SK-N-MC (cell line): ENCODE data around the gene TCF7L2.

Source experiments
- EZH2 ChIP-seq: fragments of 200-600 bp; sonication (generic); IDR thresholded peaks from one replicate; pipeline ENCODE4 v1.6.1; 2017; ENCODE audit warnings: antibody characterized with exemption
- FOXP2 ChIP-seq: optimal IDR thresholded peaks from 2 replicates; pipeline ENCODE3; 2011; ENCODE audit warnings: mild to moderate bottlenecking, moderate library complexity; ENCODE audit not compliant: insufficient read depth; ENCODE audit errors: extremely low read length, control extremely low read depth
- POLR2AphosphoS5 ChIP-seq: IDR thresholded peaks from 2 replicates; pipeline ENCODE4 v1.6.1; 2012; ENCODE audit warnings: mild to moderate bottlenecking, low read depth, low read length, borderline replicate concordance

- TF ChIP-seq POLR2AphosphoS5 (no peak), EZH2 (no peak), FOXP2 (no peak)
These were observed 31.3 kb upstream of the TCF7L2 start for GRCh38 chr10:112918771-112919170.
